NCI-H2171 treated with DMSO at 0.1 percent for 48 hours (cell line): ENCODE measurements around the gene ABITRAM.
"Not testable (repeated sequence)": the region's sequence is repeated elsewhere in the genome, so short reads cannot be mapped to it uniquely, and the experiment has no call there.

Source experiments
- DNase-seq: peaks from one replicate; lab custom pipeline; 2025; lab: John Stamatoyannopoulos, UW

ABITRAM gene

GRCh38 chr9:108934323-108934893, at the start of gene ABITRAM:
TSS of gene ABITRAM (plus strand) at chr9:108934400. CDS start at chr9:108934487, 87 bp downstream.
- peak; percentile 86 for DNase-seq

GRCh38 chr9:108884701-108885100, 49.5 kb upstream of the ABITRAM start:
- DNase-seq = no peak

- DNase-seq = peak; percentile 54
Observed at GRCh38 chr9:108885643-108886348, 48.4 kb upstream of the ABITRAM start.

GRCh38 chr9:108886594-108887271, 47.5 kb upstream of the ABITRAM start:
- peak; percentile 20 for DNase-seq

- peak; percentile 9 for DNase-seq
Observed at GRCh38 chr9:108889649-108890067, 44.5 kb upstream of the ABITRAM start.

GRCh38 chr9:108894225-108894997, 39.8 kb upstream of the ABITRAM start:
- DNase-seq = no peak

GRCh38 chr9:108897324-108898096, 36.7 kb upstream of the ABITRAM start:
- no peak for DNase-seq

GRCh38 chr9:108899023-108899695, 35.0 kb upstream of the ABITRAM start:
- not testable (repeated sequence) for DNase-seq

- no peak for DNase-seq
Observed at GRCh38 chr9:108900176-108900575, 34.0 kb upstream of the ABITRAM start.

GRCh38 chr9:108903420-108904103, 30.6 kb upstream of the ABITRAM start:
- peak; percentile 14 for DNase-seq

- DNase-seq = no peak
Observed at GRCh38 chr9:108904161-108904560, 30.0 kb upstream of the ABITRAM start.

- DNase-seq = no peak
Observed at GRCh38 chr9:108905494-108905893, 28.7 kb upstream of the ABITRAM start.

- no peak for DNase-seq
Observed at GRCh38 chr9:108910402-108910801, 23.8 kb upstream of the ABITRAM start.

- DNase-seq = no peak
Observed at GRCh38 chr9:108910914-108911313, 23.3 kb upstream of the ABITRAM start.

- no peak for DNase-seq
Observed at GRCh38 chr9:108911820-108912219, 22.4 kb upstream of the ABITRAM start.

- no peak for DNase-seq
Observed at GRCh38 chr9:108913391-108913790, 20.8 kb upstream of the ABITRAM start.

GRCh38 chr9:108919517-108919916, 14.7 kb upstream of the ABITRAM start:
- DNase-seq = no peak

GRCh38 chr9:108920401-108920800, 13.8 kb upstream of the ABITRAM start:
- not testable (repeated sequence) for DNase-seq

GRCh38 chr9:108921200-108921599, 13.0 kb upstream of the ABITRAM start:
- no peak for DNase-seq

- DNase-seq = peak; percentile 21
Observed at GRCh38 chr9:108924466-108924865, 9.7 kb upstream of the ABITRAM start.
